CD4-positive, alpha-beta T cell (primary cell): ENCODE results near the gene RNASE8. TPM values are rescaled to one million over a fixed set of nuclear protein-coding genes. Genes with fewer than 3 reads are reported as not detected.

Source experiments
- ATAC-seq: fragments of 200-7000 bp; cut with Tn5 transposase; one replicate; pipeline ENCODE4 v1.10.0; 2022; ENCODE audit warnings: mild to moderate bottlenecking; ENCODE audit not compliant: poor library complexity
- CTCF ChIA-PET: fragments of 350-600 bp; sonication (Branson Sonifier 250); formaldehyde crosslinking; loops from one replicate; lab custom pipeline; 2021; ENCODE audit warnings: antibody characterized with exemption, inconsistent platforms; lab: Charles Lee
- POLR2A ChIA-PET: fragments of 350-600 bp; sonication (Branson Sonifier 250); formaldehyde crosslinking; loops from one replicate; lab custom pipeline; 2021; ENCODE audit warnings: antibody characterized with exemption, inconsistent platforms; lab: Charles Lee
- DNase-seq, 14 experiments: peaks; one replicate each; pipeline ENCODE4 v3.0.0-alpha.2; 2013 to 2020; ENCODE audit warnings: mixed read lengths in 2 of 14
- H3K27ac ChIP-seq, 2 donors: one replicate each; pipeline versions ENCODE4 v1.5.1 to v1.7.0; 2013; ENCODE audit warnings: low read length in 2 of 2, low read depth in 1 of 2, mild to moderate bottlenecking in 1 of 2
- H3K27me3 ChIP-seq, 2 experiments: 1 replicate in 1 of 2; 2 replicates in 1 of 2; pipeline versions ENCODE4 v1.6.1 to v1.7.0; 2013; ENCODE audit warnings: low read length in 2 of 2, control low read depth in 1 of 2, mild to moderate bottlenecking in 1 of 2, moderate library complexity in 1 of 2; ENCODE audit not compliant: insufficient read depth in 2 of 2, control insufficient read depth in 1 of 2
- H3K36me3 ChIP-seq: one replicate; pipeline ENCODE4 v1.6.1; 2013; ENCODE audit warnings: low read length, control low read depth; ENCODE audit not compliant: insufficient read depth
- H3K4me1 ChIP-seq: one replicate; pipeline ENCODE4 v1.6.1; 2013; ENCODE audit warnings: low read length, control low read depth; ENCODE audit not compliant: insufficient read depth
- H3K4me3 ChIP-seq: one replicate; pipeline ENCODE4 v1.5.1; 2013; ENCODE audit warnings: mild to moderate bottlenecking, low read length, moderate library complexity
- H3K9me3 ChIP-seq, 2 experiments: 1 replicate in 1 of 2; 2 replicates in 1 of 2; pipeline versions ENCODE4 v1.6.1 to v1.7.0; 2013; ENCODE audit warnings: low read length in 2 of 2, mild to moderate bottlenecking in 2 of 2, control low read depth in 1 of 2, moderate library complexity in 1 of 2; ENCODE audit not compliant: control insufficient read depth in 1 of 2, insufficient read depth in 1 of 2
- H3K27ac Mint-ChIP-seq: one replicate; pipeline ENCODE4 v1.8.0; 2020; ENCODE audit warnings: mixed read lengths
- H3K27me3 Mint-ChIP-seq: one replicate; pipeline ENCODE4 v1.8.0; 2021; ENCODE audit warnings: mixed read lengths
- H3K36me3 Mint-ChIP-seq: one replicate; pipeline ENCODE4 v1.8.0; 2021; ENCODE audit warnings: low read depth, mixed read lengths
- H3K4me1 Mint-ChIP-seq: one replicate; pipeline ENCODE4 v1.8.0; 2021; ENCODE audit warnings: low read depth, mixed read lengths
- H3K4me3 Mint-ChIP-seq: one replicate; pipeline ENCODE4 v1.8.0; 2020; ENCODE audit warnings: mild to moderate bottlenecking, mixed read lengths
- H3K9me3 Mint-ChIP-seq: one replicate; pipeline ENCODE4 v1.8.0; 2020; ENCODE audit warnings: mixed read lengths
- CTCF ChIP-seq: fragments of 200-600 bp; IDR thresholded peaks from one replicate; pipeline ENCODE4 v1.8.0; 2022; ENCODE audit warnings: antibody characterized with exemption, mild to moderate bottlenecking
- intact Hi-C, 2 experiments: fragments of 100-400 bp; cut with DNase I in 1 of 2; cut with micrococcal nuclease in 1 of 2; formaldehyde crosslinking; loops; one replicate each; pipeline versions ENCODE4 v1.15.1 to v1.9.0; 2023 to 2025; cut with DNase I, micrococcal nuclease
- total RNA-seq, 174 experiments: library from RNA in 2 of 174; stranded (reverse) in 2 of 174; gene quantifications; one replicate each; pipeline ENCODE4 v1.2.3 and lab custom pipeline; 2021 to 2026

The RNASE8 gene
- total RNA-seq, 2 experiments from 2014 or later: not detected

DNA sequence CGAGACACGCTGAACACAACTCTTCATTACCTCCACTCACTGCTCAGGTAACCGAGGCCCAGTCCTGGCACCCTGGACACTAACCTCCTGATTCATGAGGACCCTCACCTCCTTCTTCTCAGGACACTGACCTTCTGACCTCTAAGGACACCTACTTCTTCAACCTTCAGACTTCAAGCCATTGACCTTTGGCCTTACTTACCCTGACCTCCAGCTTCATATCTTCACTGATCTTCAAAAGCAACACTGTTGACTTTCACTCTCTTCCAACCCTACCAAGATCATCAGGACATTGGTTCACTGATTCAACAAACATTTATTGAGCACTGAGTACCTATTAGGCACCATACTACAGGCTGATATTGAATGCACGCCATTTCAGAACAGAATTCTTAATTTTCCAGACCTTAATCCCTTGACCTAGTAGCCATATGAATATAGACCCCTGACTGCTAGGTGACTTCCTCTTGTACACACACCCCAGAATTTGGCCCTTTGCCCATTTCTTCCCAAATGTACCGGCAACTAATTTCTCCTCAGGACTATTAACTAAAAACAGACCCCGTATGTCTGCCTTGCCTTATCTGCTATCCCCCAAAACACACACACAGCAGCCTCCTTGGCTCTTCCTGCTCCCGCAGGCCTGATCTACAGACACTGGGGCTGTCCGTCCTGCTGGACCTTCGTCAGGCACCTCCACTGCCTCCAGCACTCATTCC, 18.3 kb downstream of the RNASE8 start:
- no peak for TF ChIP-seq CTCF
- no peaks in the 10 kb centered on the region for H3K36me3 ChIP-seq
- ATAC-seq: no peak
- H3K9me3 ChIP-seq: no peaks in the 10 kb centered on the region
- Mint-ChIP-seq H3K27ac (no peak overlapping the region), H3K4me1 (peaks cover 13% of the 10 kb centered on the region), H3K36me3 (no peaks in the 10 kb centered on the region), H3K27me3 (peaks cover 40% of the 10 kb centered on the region), H3K9me3 (no peaks in the 10 kb centered on the region), H3K4me3 (no peak overlapping the region)
- ChIA-PET POLR2A (no interaction called here), CTCF (no interaction called here)
- H3K27me3 ChIP-seq: peaks cover 15 to 23% of the 10 kb centered on the region in 2 experiments
- no peak overlapping the region for H3K4me3 ChIP-seq
- no peak overlapping the region for H3K27ac ChIP-seq
- intact Hi-C loops: no loop called here
- peaks cover 13% of the 10 kb centered on the region for H3K4me1 ChIP-seq
- no peak for DNase-seq

GRCh38 chr14:21077672-21078071, 20.1 kb downstream of the RNASE8 start:
- Mint-ChIP-seq H3K4me3 (no peak overlapping the region), H3K4me1 (no peaks in the 10 kb centered on the region), H3K9me3 (no peaks in the 10 kb centered on the region), H3K27ac (no peak overlapping the region), H3K36me3 (no peaks in the 10 kb centered on the region), H3K27me3 (peaks cover 22% of the 10 kb centered on the region)
- Histone ChIP-seq H3K27me3 (peaks cover 3 to 5% of the 10 kb centered on the region in 2 experiments), H3K4me3 (no peak overlapping the region), H3K36me3 (no peaks in the 10 kb centered on the region), H3K4me1 (no peaks in the 10 kb centered on the region), H3K9me3 (no peaks in the 10 kb centered on the region), H3K27ac (no peak overlapping the region)
- TF ChIP-seq CTCF: no peak
- ChIA-PET CTCF (interaction anchor here (1.3 kb wide), 1 partner anchor 15 kb away, joined by 5 read pairs; no protein-coding TSS in a partner anchor), POLR2A (no interaction called here)
- DNase-seq (no peak), ATAC-seq (no peak)
- intact Hi-C loops: no loop called here

DNA sequence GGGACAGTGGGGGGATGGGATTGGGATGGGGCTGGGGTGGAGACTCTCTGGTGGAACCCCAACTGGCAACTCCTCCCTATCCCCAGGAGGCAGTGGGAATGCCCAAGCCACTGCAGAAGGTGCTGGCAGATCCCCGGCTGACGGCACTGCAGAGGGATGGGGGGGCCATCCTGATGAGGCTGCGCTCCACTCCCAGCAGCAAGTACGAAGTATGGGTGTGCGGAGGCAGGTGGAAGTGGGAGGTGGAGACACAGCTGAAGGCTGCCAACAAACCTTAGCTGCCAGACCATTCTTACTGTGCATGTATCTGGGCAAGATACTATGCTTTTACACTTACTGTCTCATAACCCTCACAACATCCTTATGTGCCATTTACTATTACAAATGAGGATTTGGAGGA, 20.7 kb downstream of the RNASE8 start:
- no peak for DNase-seq
- POLR2A ChIA-PET: no interaction called here
- Histone ChIP-seq H3K27me3 (no peaks in the 10 kb centered on the region), H3K4me1 (no peaks in the 10 kb centered on the region), H3K9me3 (no peaks in the 10 kb centered on the region), H3K4me3 (no peak overlapping the region), H3K27ac (no peak overlapping the region), H3K36me3 (no peaks in the 10 kb centered on the region)
- ATAC-seq: no peak
- no peaks in the 10 kb centered on the region for H3K4me1 Mint-ChIP-seq
- no peaks in the 10 kb centered on the region for H3K9me3 Mint-ChIP-seq
- no peak overlapping the region for H3K4me3 Mint-ChIP-seq
- no peaks in the 10 kb centered on the region for H3K36me3 Mint-ChIP-seq
- intact Hi-C loops: no loop called here
- H3K27me3 Mint-ChIP-seq: peaks cover 19% of the 10 kb centered on the region
- CTCF ChIA-PET: no interaction called here
- H3K27ac Mint-ChIP-seq: no peak overlapping the region
- TF ChIP-seq CTCF: no peak
